HG02852 (cell line): ENCODE data around the gene TMEM183A.
"Not testable (repeated sequence)": the region's sequence is repeated elsewhere in the genome, so short reads cannot be mapped to it uniquely, and the experiment has no call there.

Experiments
- ATAC-seq: cut with Tn5 transposase; IDR thresholded peaks from one replicate; pipeline ENCODE4 v1.9.1; 2021; ENCODE audit warnings: mild to moderate bottlenecking, moderate library complexity; ENCODE audit not compliant: unreplicated experiment

TMEM183A gene

GRCh38 chr1:202987255-202987654, 19.9 kb upstream of the TMEM183A start:
- no peak for ATAC-seq

- no peak for ATAC-seq
Observed at GRCh38 chr1:202987922-202988583, 19.1 kb upstream of the TMEM183A start.

DNA sequence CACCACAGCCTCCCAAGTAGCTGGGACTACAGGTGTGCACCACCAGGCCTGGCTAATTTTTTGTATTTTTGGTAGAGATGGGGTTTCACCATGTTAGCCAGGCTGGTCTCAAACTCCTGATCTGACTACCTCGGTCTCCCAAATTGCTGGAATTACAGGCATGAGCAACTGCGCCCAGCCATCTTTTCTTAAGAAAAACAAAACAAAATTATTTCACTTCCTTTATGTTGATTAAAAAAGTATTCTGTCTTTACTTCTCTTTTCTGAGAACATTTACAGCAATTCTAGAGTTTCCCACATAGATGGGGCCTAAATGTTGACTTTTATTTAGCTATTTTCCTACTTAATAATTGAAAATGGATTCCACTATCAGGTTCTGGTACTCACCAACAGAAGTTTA, 17.3 kb upstream of the TMEM183A start:
- no peak for ATAC-seq

DNA sequence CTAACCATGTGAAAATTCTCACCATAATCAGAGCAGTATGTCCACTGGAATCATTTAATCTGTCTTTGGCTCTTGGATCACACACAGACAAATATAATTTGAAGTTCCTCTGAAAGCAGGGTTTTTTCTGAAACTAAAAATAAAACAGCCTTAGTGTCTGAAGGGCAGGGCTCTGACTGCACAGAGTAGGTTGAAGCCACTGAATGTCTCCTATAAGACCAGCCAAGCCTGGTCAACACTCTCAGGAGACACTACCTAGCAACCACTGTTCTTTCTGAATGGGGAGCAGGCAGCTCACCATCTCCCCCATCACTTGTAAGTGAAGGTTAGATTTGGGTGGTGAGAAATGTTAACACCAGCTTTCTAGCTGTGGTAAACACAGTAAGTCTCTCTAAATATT, 16.1 kb upstream of the TMEM183A start:
- no peak for ATAC-seq

GRCh38 chr1:202994756-202995155, 12.4 kb upstream of the TMEM183A start:
- ATAC-seq = no peak

GRCh38 chr1:202998836-202999750, 8.1 kb upstream of the TMEM183A start:
- ATAC-seq = no peak

DNA sequence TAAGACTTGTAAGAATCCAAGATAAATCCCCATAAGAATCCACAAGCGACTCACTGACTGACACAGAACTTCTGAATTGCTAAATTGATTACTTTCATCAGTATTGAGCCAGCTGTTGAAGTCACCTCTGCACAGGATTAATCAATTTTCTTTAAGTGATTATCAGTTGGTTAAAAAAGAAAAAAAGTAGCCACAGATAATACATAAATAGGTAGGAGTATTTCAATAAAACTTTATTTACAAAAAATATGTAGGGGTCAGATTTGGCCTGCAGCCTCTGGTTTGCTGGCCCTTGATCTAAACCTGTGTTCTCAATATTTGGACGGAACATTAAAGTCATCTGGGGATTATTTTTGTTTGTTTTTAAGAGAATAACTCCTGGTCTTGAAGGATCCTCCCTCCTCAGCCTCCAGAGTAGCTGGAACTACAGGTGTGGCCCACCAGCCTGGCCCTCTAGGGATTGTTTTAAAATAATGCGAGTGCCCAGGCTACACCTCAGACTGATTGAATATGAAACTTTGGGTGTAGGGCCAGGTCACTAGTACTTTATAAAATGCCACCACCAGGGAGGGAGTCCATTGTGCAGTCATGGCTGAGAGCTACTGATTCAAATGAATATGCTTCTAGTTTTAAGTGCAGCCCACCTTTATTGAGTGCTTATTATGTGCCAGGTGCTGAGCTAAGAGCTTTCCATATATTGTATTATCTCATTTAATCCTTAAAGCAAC, 6.8 kb upstream of the TMEM183A start:
- ATAC-seq = no peak

DNA sequence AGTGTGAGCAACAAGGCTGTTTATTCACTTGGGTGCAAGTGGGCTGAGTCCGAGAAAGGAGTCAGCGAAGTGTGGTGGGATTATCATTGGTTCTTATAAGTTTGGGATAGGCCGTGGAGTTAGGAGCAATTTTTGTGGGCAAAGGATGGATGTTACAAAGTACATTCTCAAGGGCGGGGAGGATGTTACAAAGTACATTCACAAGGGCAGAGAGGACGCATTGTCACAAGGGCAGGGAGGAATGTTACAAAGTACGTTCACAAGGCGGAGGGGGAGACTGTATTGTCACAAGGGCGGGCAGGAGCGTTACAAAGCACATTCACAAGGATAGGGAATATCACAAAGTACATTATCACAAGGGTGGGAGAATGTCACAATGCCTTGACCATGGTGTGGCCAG, 5.2 kb upstream of the TMEM183A start:
- ATAC-seq = no peak

- no peak for ATAC-seq
Observed at GRCh38 chr1:203002951-203003350, 4.2 kb upstream of the TMEM183A start.

DNA sequence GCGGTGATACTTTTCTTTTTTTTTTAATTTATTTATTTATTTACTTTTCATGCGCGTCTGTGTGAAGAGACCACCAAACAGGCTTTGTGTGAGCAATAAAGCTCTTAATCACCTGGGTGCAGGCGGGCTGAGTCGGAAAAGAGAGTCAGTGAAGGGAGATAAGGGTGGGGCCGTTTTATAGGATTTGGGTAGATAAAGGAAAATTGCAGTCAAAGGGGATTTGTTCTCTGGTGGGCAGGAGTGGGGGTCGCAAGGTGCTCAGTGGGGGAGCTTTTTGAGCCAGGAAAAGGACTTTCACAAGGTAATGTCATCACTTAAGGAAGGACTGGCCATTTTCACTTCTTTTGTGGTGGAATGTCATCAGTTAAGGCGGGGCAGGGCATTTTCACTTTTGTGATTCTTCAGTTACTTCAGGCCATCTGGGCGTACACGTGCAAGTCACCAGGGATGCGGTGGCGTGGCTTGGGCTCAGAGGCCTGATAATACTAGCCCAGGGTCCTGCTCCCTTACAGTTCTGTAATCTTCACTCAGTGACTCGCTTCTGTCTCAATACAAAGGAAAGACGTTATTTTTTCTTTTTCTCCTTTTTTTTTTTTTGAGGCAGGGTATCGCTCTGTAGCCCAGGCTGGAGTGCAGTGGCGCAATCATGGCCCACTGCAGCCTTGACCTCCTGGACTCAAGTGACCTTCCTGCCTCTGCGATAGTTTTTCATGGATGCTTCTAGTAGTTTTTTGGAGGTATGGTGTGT, 1.6 kb upstream of the TMEM183A start:
- not testable (repeated sequence) for ATAC-seq

GRCh38 chr1:203009185-203009584, 2.0 kb downstream of the TMEM183A start:
- no peak for ATAC-seq

DNA sequence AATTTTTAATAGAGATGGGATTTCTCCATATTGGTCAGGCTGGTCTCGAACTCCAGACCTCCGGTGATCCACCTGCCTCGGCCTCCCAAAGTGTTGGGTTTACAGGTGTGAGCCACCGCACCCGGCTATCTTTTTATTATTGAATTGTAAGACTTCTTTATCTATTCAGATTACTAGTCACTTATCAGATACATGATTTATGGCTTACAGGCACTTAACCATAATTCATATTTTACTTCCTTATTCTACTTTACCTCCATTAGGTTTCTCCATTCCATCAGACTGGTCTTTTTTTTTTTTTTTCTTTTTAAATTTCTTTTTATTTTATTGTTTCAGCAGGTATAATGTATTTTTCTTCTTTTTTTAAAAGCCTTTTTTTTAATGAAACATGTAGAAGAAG, 4.4 kb downstream of the TMEM183A start:
- no peak for ATAC-seq

DNA sequence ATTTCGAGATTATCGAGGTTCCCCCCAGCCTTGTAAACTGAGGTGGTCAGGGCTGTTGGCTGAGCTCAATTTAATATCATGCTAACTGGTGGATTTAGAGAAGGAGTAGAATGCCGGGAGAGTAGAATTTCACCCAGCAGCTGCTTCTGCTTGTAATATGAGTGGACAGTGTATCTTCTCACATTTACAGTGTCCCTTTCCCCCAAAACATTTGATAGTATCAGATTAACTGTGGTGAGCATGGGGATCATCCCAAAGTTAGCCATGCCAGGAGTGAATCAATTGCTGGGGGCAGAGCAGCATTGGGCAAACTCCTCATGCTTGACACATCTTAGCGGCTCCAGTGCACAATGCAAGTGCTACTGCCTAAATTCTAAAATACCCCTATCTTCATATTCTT, 9.9 kb downstream of the TMEM183A start:
- no peak for ATAC-seq

- no peak for ATAC-seq
Observed at GRCh38 chr1:203017692-203018091, 10.5 kb downstream of the TMEM183A start.

DNA sequence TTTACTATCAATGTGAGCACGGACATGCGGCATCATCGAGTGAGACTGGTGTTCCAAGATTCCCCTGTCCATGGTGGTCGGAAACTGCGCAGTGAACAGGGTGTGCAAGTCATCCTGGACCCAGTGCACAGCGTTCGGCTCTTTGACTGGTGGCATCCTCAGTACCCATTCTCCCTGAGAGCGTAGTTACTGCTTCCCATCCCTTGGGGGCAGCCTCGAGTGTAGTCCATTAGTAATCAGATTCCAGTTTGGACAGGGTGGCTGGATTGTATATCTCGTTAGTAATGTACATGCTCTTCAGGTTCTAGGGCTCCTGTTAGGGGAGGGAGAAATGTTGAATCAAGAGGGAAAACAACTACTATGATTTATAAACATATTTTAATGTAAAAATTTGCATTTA, 15.7 kb downstream of the TMEM183A start:
- not testable (repeated sequence) for ATAC-seq

GRCh38 chr1:203025686-203026030, 18.5 kb downstream of the TMEM183A start:
- ATAC-seq = no peak

- peak; percentile 83 for ATAC-seq
Observed at GRCh38 chr1:203026031-203026665, 19.0 kb downstream of the TMEM183A start, which contains the start of gene PPFIA4. Gene PPFIA4, plus strand, starts transcription at chr1:203026491. Its CDS starts 12,518 bp downstream, at chr1:203039009.

GRCh38 chr1:203026666-203027663, 19.8 kb downstream of the TMEM183A start:
- ATAC-seq = peak; percentile 19
